GM19025 (cell line): ENCODE data around the gene AGPAT3.

ENCODE experiments used
- ATAC-seq: cut with Tn5 transposase; IDR thresholded peaks from one replicate; pipeline ENCODE4 v1.9.1; 2021; ENCODE audit warnings: mild to moderate bottlenecking, low read depth, moderate library complexity; ENCODE audit not compliant: unreplicated experiment

Gene AGPAT3

GRCh38 chr21:43903451-43904091, 38.5 kb downstream of the AGPAT3 start:
- no peak for ATAC-seq

GRCh38 chr21:43904331-43904781, 39.3 kb downstream of the AGPAT3 start:
- no peak for ATAC-seq

- ATAC-seq: no peak
These were observed 40.9 kb downstream of the AGPAT3 start for GRCh38 chr21:43905726-43906455.

DNA sequence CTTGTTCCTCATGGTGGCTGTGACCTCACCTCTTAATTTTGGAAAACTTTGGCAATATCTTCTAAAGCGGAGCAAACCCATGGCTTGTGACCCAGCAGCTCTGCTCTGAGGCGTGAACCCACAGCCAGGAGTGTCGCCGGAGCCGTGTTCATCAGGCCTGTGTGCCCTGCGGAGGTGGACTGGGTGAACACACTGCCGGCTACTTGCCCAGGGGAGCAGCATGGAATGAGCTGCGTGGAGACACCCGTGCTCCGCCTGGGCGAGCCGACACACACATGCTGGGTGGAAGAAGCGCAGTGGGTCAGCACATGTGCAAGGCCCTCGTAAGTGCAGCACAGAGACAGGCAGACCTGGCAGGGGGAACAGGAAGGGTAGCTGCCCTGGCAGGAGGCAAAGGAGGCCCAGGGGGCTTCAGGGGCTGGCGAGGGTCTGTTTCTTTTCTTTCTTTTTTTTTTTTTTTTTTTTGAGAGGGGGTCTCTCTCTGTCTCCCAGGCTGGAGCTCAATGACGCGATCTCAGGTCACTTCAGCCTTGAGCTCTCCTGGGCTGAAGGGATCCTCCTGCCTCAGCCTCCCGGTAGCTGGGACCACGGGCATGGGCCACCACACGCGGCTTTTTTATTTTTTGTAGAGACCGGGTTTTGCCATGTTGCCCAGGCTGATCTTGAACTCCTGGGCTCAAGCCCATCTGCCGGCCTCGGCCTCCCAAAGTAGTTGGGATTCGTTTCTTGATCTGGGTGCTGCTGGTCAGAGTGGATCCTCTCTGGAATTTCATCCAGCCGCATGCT, 41.8 kb downstream of the AGPAT3 start:
- no peak for ATAC-seq

- no peak for ATAC-seq
These were observed 42.7 kb downstream of the AGPAT3 start for GRCh38 chr21:43907751-43908150.

DNA sequence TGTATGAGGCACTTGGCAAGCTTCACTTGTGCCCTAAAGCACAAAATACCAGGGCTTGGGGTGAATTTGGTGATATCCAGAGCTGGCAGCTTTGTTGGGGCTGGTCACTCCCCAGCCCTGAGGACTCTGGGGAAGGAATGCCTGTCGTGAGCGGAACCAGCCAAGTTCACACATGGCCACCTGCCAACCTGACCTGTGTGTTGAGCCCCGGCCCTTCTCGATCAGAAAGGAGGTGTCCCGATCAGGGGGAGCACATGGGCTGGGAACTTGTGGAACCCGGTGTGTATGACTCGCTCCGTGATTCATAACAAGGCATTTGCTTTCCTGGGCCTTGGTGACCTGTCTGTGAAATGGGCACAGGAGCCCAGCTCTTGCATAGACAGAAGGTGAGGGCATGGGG, 43.1 kb downstream of the AGPAT3 start:
- no peak for ATAC-seq

GRCh38 chr21:43909741-43910400, 44.8 kb downstream of the AGPAT3 start:
- ATAC-seq: no peak

- ATAC-seq: no peak
These were observed 45.4 kb downstream of the AGPAT3 start for GRCh38 chr21:43910460-43910859.

GRCh38 chr21:43911015-43911934, 46.3 kb downstream of the AGPAT3 start:
- ATAC-seq: no peak

DNA sequence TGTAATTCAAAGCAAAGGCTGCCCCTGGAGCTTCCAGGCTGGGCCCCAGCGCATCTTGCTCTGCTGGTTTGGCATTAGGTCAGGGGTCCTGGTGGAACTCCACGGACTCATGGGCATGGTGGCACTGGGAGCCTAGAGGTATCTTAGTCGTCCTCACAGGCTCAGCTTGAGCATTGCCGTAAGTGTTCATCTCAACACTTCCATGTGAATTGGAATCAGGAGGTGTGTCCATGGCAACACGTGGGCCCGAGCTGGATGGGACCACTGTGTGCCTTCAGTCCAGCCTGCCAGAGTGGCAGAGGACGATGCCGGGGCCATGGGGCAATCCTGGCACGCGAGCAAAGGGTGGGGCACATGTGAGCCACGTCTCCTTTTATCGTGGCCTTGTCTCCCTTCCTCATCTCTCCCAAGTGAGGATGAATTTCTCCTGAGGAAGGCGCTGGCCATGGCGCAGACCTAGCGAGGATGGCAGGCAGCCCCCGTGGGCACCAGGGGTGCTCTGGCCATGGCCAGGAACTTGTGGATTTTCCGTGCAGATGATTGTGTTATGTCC, 47.0 kb downstream of the AGPAT3 start:
- no peak for ATAC-seq

- no peak for ATAC-seq
These were observed 47.5 kb downstream of the AGPAT3 start for GRCh38 chr21:43912500-43912899.

DNA sequence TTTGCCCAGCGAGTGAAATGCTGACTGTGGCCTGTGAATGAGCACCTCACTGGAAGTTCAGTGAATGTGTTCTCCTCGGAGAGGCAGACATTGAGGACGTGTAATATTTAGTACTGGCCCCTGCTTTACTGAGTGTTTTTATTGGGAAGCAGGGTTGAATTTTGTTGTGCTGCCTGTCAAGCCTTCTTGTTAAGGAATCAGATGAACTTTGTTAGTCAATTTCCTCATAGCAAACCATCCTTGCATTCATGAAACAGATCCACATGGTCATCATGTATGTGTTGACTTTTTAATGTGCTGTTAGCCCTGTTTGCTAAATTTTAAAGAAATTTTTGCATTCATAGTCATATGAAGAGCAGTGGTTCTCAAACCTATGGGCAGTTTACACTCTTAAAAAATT, 47.9 kb downstream of the AGPAT3 start:
- ATAC-seq: no peak

- ATAC-seq: no peak
These were observed 48.9 kb downstream of the AGPAT3 start for GRCh38 chr21:43913928-43914327.

DNA sequence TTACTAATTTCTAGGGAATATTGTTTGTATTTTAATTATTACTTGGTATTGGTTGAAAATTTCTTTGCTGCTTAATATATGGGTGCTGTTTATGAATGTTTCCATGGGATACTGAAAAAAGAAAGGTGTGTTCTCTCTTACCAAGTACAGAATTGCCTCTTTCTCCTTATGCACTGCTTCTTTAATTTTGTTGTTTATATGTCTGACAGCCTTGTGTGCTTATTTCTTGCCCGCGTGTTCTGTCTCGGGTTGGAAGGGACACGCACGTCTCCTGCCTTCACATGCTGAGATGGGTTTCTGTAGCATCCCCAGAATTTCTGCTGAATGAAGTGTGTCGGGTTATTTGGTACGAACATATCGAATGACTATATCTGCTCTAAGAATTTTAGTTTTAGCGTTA, 51.1 kb downstream of the AGPAT3 start:
- ATAC-seq: no peak

DNA sequence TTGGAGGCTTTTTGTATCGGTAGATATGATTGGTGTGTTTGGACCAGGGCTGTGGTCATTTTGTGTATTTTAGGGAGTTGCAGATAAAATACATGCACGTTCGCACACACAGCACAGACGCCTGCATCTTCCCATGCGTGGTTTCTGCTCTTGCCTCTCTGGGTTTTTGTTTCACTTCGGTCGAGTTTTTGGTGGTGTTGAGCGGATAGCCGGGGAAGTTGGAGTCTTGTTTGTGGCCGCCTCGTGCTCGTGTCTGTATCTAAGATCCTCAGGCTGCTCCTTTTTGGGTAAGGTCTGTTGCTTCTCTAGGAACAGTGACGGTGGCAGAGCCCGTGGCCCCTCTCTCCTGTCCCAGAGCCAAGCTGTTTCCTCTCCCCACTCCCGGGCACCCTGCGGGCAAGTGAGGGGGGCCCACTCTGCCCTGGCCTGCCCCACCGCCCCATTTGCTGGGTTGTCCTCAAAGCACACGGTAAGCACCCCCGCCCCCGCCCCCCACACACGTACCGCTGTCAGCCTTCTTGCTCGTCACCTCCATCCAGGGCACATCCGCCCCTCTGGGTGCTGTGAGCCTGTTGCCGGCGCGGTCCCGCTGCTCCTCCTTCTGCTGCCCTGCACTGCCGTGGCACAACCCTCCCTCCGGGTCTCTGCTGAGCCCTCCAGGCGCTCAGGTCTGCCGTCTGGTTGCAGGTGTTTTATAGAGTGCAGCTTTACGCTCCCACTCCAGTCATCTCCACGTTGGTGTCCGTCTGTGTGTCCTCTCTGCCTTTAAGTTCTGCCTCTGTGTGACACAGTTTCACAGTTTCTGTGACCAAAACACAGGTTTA, 51.9 kb downstream of the AGPAT3 start:
- ATAC-seq: no peak

GRCh38 chr21:43917515-43918384, 52.7 kb downstream of the AGPAT3 start:
- ATAC-seq: no peak

DNA sequence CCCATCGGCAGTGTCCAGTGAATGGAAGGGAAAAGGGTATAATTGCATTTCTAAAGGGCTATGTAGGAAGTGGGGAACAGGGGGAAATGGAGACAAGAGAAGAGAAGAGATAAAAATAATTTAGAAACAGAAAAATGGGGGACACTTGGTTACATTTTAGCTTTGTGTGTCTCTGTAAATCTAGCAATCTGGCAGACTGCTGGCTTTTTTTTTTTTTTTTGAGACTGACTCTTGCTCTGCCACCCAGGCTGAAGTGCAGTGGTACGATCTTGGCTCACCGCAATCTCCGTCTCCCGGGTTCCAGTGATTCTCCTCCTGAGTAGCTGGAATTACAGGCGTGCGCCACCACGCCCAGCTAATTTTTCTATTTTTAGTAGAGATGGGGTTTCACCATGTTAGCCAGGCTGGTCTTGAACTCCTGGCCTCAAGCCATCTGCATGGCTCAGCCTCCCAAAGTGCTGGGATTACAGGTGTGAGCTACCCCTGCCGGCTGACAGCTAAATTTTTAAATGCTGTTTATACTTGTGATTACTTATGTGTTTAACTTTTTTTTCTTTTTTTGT, 53.4 kb downstream of the AGPAT3 start:
- ATAC-seq: no peak
